Mesodermal cell (in vitro differentiated cells): ENCODE measurements around the gene MVD.

Experiments
- H3K27ac ChIP-seq: 2 replicates; pipeline ENCODE4 v1.7.0; 2013; ENCODE audit warnings: mild to moderate bottlenecking, low read depth, low read length, moderate library complexity; ENCODE audit not compliant: severe bottlenecking
- H3K36me3 ChIP-seq: 2 replicates; pipeline ENCODE4 v1.7.1; 2013; ENCODE audit warnings: mild to moderate bottlenecking, low read length, moderate library complexity; ENCODE audit not compliant: control insufficient read depth, insufficient read depth
- H3K4me1 ChIP-seq: one replicate; pipeline ENCODE4 v1.7.1; 2013; ENCODE audit warnings: mild to moderate bottlenecking, low read length; ENCODE audit not compliant: insufficient read depth, control insufficient read depth, poor library complexity, severe bottlenecking
- H3K4me3 ChIP-seq: 2 replicates; pipeline ENCODE4 v1.7.0; 2013; ENCODE audit warnings: low read length, control low read depth, mild to moderate bottlenecking; ENCODE audit not compliant: insufficient read depth, poor library complexity, severe bottlenecking; ENCODE audit errors: extremely low read depth
- H3K9me3 ChIP-seq: 2 replicates; pipeline ENCODE4 v1.7.1; 2013; ENCODE audit warnings: mild to moderate bottlenecking, low read length, moderate library complexity; ENCODE audit not compliant: control insufficient read depth
- WGBS, 2 experiments: methylation state at CpG; one replicate each; pipeline ENCODE4 v1.1.5; 2013; ENCODE audit warnings: missing lambda C conversion rate in 2 of 2; ENCODE audit not compliant: insufficient coverage in 2 of 2; 5-methylcytosine and 5-hydroxymethylcytosine counted together

Gene MVD

GRCh38 chr16:88688013-88688778, 25.3 kb upstream of the MVD start:
- Histone ChIP-seq H3K4me3 (no peak overlapping the region), H3K36me3 (no peaks in the 10 kb centered on the region), H3K4me1 (no peaks in the 10 kb centered on the region), H3K27ac (no peak overlapping the region), H3K9me3 (no peaks in the 10 kb centered on the region)
- WGBS, 2 experiments = 52 to 56% methylated on average over 26 to 28 of the region's 28 CpGs

DNA sequence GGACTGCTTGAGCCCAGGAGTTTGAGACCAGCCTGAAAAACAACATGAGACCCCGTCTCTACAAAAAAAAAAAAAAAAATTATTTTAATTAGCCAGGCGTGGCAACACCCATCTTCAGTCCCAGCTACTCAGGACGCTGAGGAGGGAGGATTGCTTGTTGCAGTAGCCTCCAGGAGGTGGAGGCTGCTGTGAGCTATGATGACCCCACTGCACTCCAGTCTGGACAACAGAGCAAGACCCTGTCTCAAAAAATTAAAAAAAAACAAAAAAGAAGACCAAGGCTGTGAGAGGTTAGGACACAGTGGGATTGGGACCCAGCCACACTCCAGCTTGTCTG, 24.8 kb upstream of the MVD start:
- Histone ChIP-seq H3K36me3 (no peaks in the 10 kb centered on the region), H3K4me3 (no peak overlapping the region), H3K4me1 (no peaks in the 10 kb centered on the region), H3K9me3 (no peaks in the 10 kb centered on the region), H3K27ac (no peak overlapping the region)
- WGBS, 2 experiments = 70% methylated on average over 2 of the region's 3 CpGs; no CpG with 5 or more reads in 1 of the 2 experiments

DNA sequence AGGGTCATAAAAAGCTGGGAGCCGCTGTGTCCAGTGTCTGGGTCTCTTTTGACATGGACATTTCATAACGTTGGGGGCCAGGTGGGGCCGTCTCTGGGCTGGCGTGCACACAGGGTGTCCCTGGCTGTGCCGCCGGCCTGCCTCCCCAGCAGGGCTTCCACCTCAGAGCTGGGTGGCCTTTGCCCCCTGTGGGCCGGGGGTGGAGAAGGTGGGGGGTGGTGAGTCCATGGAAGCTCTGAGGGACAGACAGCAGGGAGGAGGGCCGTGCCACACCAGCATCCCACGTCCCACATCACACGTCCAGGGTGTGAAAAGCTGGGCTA, 24.3 kb upstream of the MVD start:
- no peak overlapping the region for H3K27ac ChIP-seq
- 68 to 76% methylated on average over 5 to 8 of the region's 10 CpGs for WGBS, 2 experiments

DNA sequence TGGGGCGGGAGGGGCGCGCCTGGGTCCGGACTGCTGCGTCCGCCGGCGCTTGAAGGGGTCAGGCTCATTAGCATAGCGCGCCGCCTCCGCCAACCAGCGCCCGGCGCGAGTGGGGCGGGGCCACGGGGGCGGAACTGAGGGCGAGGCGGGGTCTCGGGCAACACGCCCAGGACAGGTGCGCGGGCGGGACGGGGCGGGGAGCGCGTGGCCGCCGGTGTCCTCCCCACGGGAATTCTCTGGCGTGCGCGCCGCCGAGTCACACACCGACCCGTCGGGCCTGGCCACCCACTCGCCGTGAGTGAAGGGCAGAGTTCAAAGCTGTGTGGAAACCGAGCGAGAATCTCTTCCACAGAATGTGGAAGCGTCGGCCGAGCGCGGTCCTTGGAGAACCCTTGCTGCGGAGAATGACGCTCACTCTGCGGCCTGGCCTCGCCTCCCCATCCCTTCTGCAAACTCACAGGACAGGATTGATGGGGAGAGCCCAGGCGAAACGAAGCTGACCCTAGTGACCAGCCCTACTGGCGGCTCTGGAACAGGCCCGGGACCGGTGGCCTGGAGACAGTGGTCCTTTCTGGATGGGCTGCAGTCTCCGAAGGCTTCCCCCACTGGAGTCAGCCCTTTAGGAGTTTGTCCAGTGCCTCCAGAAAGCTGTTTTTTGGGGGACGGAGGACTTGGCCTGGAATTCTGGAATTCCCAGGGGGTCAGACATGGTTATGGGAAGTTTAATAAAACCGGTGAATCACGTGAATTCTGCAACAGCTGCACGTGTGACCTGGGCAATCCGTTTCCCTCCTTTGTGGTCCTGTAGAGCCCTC, 23.8 kb upstream of the MVD start, which contains the start of gene SNAI3:
SNAI3 (minus strand) TSS at position 69 of the 815 bp plus-strand sequence. CDS start 101 bp downstream, outside the sequence.
- 9 to 11% methylated on average over 45 to 59 of the region's 65 CpGs for WGBS, 2 experiments
- peak within 1 kb of the TSS; percentile 33 for H3K4me3 ChIP-seq
- H3K4me1 ChIP-seq = peaks cover 5% of the 10 kb centered on the region
- no peaks in the 10 kb centered on the region for H3K9me3 ChIP-seq
- no peak within 1 kb of the TSS for H3K27ac ChIP-seq
- H3K36me3 ChIP-seq = no peaks in the 10 kb centered on the region

More for the DNA sequence above, 24.3 kb upstream of the MVD start:
- Histone ChIP-seq H3K4me1 (no peaks in the 10 kb centered on the region), H3K9me3 (no peaks in the 10 kb centered on the region), H3K36me3 (no peaks in the 10 kb centered on the region), H3K4me3 (no peak overlapping the region)

- peaks cover 5% of the 10 kb centered on the region for H3K4me1 ChIP-seq
- WGBS, 2 experiments = 1% methylated on average over 18 to 21 of the region's 25 CpGs
- H3K4me3 ChIP-seq = peak overlapping the region; percentile 33
- no peaks in the 10 kb centered on the region for H3K9me3 ChIP-seq
- no peak overlapping the region for H3K27ac ChIP-seq
- no peaks in the 10 kb centered on the region for H3K36me3 ChIP-seq
These were observed 23.2 kb upstream of the MVD start for GRCh38 chr16:88686062-88686438.

- H3K4me1 ChIP-seq = peaks cover 5% of the 10 kb centered on the region
- peak overlapping the region; percentile 33 for H3K4me3 ChIP-seq
- H3K9me3 ChIP-seq = no peaks in the 10 kb centered on the region
- WGBS, 2 experiments = 16% methylated on average over 17 of the region's 33 CpGs
- H3K27ac ChIP-seq = no peak overlapping the region
- H3K36me3 ChIP-seq = no peaks in the 10 kb centered on the region
These were observed 22.5 kb upstream of the MVD start for GRCh38 chr16:88685156-88686061.

DNA sequence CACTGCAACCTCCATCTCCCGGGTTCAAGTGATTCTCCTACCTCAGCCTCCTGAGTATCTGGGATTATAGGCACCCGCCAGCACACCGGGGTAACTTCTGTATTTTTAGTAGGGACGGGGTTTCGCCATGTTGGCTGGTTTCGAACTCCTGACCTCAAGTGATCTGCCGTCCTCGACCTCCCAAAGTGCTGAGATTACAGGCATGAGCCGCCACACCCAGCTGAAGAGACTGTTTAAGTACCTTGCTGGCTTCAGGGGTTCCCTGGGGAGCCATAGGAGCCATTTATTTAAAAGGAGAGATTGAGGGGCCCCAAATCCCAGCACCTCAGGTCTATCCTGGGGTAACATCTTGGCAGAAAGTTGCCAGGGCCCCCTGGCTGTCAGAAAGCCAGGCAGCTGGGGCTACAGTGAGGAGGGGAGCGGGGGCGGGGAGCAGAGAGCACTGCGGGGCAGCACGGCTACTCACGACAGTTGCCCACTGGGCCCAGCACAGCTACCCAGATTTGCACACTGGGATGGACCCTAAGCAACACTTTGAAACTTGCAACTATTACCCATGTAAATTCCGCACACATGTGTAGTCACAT, 21.8 kb upstream of the MVD start:
- peaks cover 5% of the 10 kb centered on the region for H3K4me1 ChIP-seq
- 79 to 82% methylated on average over 14 to 15 of the region's 15 CpGs for WGBS, 2 experiments
- no peaks in the 10 kb centered on the region for H3K36me3 ChIP-seq
- H3K27ac ChIP-seq = no peak overlapping the region
- H3K9me3 ChIP-seq = no peaks in the 10 kb centered on the region
- no peak overlapping the region for H3K4me3 ChIP-seq

- H3K27ac ChIP-seq = no peak overlapping the region
- no peaks in the 10 kb centered on the region for H3K36me3 ChIP-seq
- H3K9me3 ChIP-seq = no peaks in the 10 kb centered on the region
- WGBS, 2 experiments = 80 to 82% methylated on average over 19 to 20 of the region's 21 CpGs
- peaks cover 5% of the 10 kb centered on the region for H3K4me1 ChIP-seq
- no peak overlapping the region for H3K4me3 ChIP-seq
These were observed 19.0 kb upstream of the MVD start for GRCh38 chr16:88681709-88682451.

DNA sequence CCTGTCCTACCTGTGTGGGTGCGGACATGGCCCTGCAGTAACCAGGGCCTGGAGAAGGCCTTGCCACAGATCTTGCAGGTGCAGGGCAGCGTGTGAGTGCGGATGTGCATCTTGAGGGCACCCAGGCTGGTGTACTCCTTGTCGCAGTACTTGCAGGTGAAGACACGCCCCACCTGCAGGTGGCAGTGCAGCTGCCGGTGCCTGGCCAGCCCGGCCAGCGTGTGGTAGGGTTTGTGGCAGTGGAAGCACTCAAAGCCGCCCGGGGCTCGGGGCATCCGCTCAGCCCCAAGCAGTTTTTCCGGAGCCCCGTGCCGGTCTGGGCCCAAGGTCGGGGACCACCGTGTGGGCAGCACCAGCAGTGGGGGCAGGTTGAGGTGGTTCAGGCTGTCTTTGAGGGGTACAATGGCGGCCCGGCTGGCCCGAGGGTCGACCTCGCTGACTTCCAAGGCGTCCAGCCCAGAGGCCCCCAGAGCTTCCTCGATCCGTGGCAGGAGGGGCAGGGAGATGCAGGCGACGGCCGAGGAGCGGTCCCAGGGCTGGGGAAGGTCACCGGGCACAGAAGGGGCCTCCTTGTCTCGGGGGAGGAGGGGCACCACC, 18.3 kb upstream of the MVD start:
- Histone ChIP-seq H3K4me1 (peaks cover 5% of the 10 kb centered on the region), H3K9me3 (no peaks in the 10 kb centered on the region), H3K27ac (no peak overlapping the region), H3K4me3 (no peak overlapping the region), H3K36me3 (peaks cover 4% of the 10 kb centered on the region)
- WGBS, 2 experiments = 84 to 92% methylated on average over 25 to 31 of the region's 31 CpGs
